Measurements from ENCODE around the gene STARD3. TPM values are rescaled to one million over a fixed set of nuclear protein-coding genes. Genes with fewer than 3 reads are reported as not detected.

Gene STARD3
- total and polyA plus RNA-seq, 2 of the 13 experiments (the other 11 are each of a cell fraction or from before 2014, with no cell fraction given): 34.6 to 100 TPM

DNA sequence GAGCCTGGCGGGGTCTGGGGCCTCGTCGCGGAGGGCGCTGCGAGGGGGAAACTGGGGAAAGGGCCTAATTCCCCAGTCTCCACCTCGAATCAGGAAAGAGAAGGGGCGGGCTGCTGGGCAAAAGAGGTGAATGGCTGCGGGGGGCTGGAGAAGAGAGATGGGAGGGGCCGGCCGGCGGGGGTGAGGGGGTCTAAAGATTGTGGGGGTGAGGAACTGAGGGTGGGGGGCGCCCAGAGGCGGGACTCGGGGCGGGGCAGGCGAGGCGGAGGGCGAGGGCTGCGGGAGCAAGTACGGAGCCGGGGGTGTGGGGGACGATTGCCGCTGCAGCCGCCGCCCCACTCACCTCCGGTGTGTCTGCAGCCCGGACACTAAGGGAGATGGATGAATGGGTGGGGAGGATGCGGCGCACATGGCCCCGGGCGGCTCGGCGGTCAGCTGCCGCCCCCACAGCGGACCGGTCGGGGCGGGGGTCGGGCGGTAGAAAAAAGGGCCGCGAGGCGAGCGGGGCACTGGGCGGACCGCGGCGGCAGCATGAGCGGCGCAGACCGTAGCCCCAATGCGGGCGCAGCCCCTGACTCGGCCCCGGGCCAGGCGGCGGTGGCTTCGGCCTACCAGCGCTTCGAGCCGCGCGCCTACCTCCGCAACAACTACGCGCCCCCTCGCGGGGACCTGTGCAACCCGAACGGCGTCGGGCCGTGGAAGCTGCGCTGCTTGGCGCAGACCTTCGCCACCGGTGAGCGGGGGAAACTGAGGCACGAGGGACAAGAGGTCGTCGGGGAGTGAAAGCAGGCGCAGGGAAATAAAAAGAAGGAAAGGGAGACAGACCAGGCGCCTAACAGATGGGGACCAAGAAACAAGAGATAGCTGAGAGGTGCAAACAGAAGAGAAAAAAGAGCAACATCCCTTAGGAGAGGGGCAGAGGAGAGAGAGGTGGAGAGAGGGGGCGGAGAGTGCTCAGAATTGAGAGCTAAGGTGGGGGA is 31.3 kb downstream of the STARD3 start, which contains the start of gene PNMT (continued):
- TF ChIP-seq SRF (IDR thresholded peaks at IDR 0.05; ENCODE audit: low read depth, low read length): no peak
- TF ChIP-seq, protein P1, sequence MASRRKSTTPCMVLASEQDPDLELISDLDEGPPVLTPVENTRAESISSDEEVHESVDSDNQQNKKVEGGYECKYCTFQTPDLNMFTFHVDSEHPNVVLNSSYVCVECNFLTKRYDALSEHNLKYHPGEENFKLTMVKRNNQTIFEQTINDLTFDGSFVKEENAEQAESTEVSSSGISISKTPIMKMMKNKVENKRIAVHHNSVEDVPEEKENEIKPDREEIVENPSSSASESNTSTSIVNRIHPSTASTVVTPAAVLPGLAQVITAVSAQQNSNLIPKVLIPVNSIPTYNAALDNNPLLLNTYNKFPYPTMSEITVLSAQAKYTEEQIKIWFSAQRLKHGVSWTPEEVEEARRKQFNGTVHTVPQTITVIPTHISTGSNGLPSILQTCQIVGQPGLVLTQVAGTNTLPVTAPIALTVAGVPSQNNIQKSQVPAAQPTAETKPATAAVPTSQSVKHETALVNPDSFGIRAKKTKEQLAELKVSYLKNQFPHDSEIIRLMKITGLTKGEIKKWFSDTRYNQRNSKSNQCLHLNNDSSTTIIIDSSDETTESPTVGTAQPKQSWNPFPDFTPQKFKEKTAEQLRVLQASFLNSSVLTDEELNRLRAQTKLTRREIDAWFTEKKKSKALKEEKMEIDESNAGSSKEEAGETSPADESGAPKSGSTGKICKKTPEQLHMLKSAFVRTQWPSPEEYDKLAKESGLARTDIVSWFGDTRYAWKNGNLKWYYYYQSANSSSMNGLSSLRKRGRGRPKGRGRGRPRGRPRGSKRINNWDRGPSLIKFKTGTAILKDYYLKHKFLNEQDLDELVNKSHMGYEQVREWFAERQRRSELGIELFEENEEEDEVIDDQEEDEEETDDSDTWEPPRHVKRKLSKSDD (CRISPR knock-in tag; IDR thresholded peaks at IDR 0.05; ENCODE audit: low read depth): no peak
- peak; percentile 71; the same call in 1 of the 2 replicates for TF ChIP-seq HNRNPL (IDR thresholded peaks at IDR 0.05; ENCODE audit: low read depth, low read length)
- no peak for TF ChIP-seq KLF9 (CRISPR knock-in tag; IDR thresholded peaks at IDR 0.05; ENCODE audit: low read depth)
- peak; percentile 93 for TF ChIP-seq ZNF883 (CRISPR knock-in tag; IDR thresholded peaks at IDR 0.05; ENCODE audit: not compliant biosample characterization)
- TF ChIP-seq, protein P2, sequence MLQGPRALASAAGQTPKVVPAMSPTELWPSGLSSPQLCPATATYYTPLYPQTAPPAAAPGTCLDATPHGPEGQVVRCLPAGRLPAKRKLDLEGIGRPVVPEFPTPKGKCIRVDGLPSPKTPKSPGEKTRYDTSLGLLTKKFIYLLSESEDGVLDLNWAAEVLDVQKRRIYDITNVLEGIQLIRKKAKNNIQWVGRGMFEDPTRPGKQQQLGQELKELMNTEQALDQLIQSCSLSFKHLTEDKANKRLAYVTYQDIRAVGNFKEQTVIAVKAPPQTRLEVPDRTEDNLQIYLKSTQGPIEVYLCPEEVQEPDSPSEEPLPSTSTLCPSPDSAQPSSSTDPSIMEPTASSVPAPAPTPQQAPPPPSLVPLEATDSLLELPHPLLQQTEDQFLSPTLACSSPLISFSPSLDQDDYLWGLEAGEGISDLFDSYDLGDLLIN (CRISPR knock-in tag; IDR thresholded peaks at IDR 0.05; ENCODE audit: borderline replicate concordance): no peak
- TF ChIP-seq ZNF878 (CRISPR knock-in tag; IDR thresholded peaks at IDR 0.05): peak; percentile 39; the same call in 1 of the 2 replicates
- 0 out of 2 replicates have a peak, but pooled peaks have one; percentile 47 for TF ChIP-seq ZSCAN21 (CRISPR knock-in tag; IDR thresholded peaks at IDR 0.05; ENCODE audit: borderline replicate concordance)
- TF ChIP-seq ZNF274 (CRISPR knock-in tag; IDR thresholded peaks at IDR 0.05): peak; percentile 97
- peak; percentile 53 for TF ChIP-seq ASH2L (IDR thresholded peaks at IDR 0.05; ENCODE audit: insufficient read length, low read depth, low read length)
- TF ChIP-seq SIX1 (CRISPR knock-in tag; IDR thresholded peaks at IDR 0.05; ENCODE audit: borderline replicate concordance): no peak
- no peak for TF ChIP-seq ZNF737 (CRISPR knock-in tag; IDR thresholded peaks at IDR 0.05; ENCODE audit: borderline replicate concordance)
- TF ChIP-seq NFE2 (CRISPR knock-in tag; IDR thresholded peaks at IDR 0.05): no peak
- no peak for TF ChIP-seq EHMT2 (IDR thresholded peaks at IDR 0.05; ENCODE audit: borderline replicate concordance, low read depth, low read length)
- TF ChIP-seq ZFY (CRISPR knock-in tag; IDR thresholded peaks at IDR 0.05): peak; percentile 96
- TF ChIP-seq, protein P3, sequence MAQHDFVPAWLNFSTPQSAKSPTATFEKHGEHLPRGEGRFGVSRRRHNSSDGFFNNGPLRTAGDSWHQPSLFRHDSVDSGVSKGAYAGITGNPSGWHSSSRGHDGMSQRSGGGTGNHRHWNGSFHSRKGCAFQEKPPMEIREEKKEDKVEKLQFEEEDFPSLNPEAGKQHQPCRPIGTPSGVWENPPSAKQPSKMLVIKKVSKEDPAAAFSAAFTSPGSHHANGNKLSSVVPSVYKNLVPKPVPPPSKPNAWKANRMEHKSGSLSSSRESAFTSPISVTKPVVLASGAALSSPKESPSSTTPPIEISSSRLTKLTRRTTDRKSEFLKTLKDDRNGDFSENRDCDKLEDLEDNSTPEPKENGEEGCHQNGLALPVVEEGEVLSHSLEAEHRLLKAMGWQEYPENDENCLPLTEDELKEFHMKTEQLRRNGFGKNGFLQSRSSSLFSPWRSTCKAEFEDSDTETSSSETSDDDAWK (CRISPR knock-in tag; IDR thresholded peaks at IDR 0.05): no peak
- TF ChIP-seq ZNF441 (CRISPR knock-in tag; IDR thresholded peaks at IDR 0.05; ENCODE audit: borderline replicate concordance): no peak
- no peak for TF ChIP-seq SMARCC2 (IDR thresholded peaks at IDR 0.05)
- TF ChIP-seq ZC3H13 (CRISPR knock-in tag; IDR thresholded peaks at IDR 0.05): no peak
- peak; percentile 97 for TF ChIP-seq ZNF547 (CRISPR knock-in tag; IDR thresholded peaks at IDR 0.05)
- TF ChIP-seq, protein P4, sequence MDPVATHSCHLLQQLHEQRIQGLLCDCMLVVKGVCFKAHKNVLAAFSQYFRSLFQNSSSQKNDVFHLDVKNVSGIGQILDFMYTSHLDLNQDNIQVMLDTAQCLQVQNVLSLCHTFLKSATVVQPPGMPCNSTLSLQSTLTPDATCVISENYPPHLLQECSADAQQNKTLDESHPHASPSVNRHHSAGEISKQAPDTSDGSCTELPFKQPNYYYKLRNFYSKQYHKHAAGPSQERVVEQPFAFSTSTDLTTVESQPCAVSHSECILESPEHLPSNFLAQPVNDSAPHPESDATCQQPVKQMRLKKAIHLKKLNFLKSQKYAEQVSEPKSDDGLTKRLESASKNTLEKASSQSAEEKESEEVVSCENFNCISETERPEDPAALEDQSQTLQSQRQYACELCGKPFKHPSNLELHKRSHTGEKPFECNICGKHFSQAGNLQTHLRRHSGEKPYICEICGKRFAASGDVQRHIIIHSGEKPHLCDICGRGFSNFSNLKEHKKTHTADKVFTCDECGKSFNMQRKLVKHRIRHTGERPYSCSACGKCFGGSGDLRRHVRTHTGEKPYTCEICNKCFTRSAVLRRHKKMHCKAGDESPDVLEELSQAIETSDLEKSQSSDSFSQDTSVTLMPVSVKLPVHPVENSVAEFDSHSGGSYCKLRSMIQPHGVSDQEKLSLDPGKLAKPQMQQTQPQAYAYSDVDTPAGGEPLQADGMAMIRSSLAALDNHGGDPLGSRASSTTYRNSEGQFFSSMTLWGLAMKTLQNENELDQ (CRISPR knock-in tag; IDR thresholded peaks at IDR 0.05; ENCODE audit: borderline replicate concordance): 0 out of 2 replicates have a peak, but pooled peaks have one; percentile 59

All from HepG2 (cell line).